ENCODE results near the gene ZBTB20. TPM values are rescaled to one million over a fixed set of nuclear protein-coding genes. Genes with fewer than 3 reads are reported as not detected.

The ZBTB20 gene
- total RNA-seq, 3 donors from 2014 or later, result 62.9 to 150 (median 109) TPM

DNA sequence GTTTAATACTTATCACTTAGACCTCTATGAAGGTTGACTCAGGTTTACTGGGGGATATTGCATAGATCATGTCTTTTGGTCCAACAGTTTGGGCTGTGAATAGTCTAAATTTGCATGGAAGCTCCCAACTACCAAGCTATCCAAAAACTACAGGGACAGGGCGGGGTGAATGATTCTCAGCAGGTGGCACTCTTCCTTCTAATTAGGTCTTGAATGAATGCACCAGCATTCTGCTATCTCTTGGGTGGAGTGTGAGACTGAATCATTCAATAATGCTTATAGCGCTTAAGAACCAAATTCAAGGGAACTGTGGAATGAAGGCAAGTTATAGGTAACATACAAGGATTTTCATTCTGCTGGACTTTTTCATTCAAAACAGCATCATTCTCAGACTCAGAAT, 507.0 kb downstream of the ZBTB20 start:
- Histone ChIP-seq H3K4me1 (no peaks in the 10 kb centered on the region), H3K27me3 (no peaks in the 10 kb centered on the region), H3K9me3 (peaks cover 0 to 17% of the 10 kb centered on the region in 2 donors), H3K4me3 (no peak overlapping the region), H3K36me3 (no peaks in the 10 kb centered on the region), H3K27ac (no peak overlapping the region)
- no peak for DNase-seq (ENCODE audit: low spot score in 2 of 2)
- TF ChIP-seq, protein P1, sequence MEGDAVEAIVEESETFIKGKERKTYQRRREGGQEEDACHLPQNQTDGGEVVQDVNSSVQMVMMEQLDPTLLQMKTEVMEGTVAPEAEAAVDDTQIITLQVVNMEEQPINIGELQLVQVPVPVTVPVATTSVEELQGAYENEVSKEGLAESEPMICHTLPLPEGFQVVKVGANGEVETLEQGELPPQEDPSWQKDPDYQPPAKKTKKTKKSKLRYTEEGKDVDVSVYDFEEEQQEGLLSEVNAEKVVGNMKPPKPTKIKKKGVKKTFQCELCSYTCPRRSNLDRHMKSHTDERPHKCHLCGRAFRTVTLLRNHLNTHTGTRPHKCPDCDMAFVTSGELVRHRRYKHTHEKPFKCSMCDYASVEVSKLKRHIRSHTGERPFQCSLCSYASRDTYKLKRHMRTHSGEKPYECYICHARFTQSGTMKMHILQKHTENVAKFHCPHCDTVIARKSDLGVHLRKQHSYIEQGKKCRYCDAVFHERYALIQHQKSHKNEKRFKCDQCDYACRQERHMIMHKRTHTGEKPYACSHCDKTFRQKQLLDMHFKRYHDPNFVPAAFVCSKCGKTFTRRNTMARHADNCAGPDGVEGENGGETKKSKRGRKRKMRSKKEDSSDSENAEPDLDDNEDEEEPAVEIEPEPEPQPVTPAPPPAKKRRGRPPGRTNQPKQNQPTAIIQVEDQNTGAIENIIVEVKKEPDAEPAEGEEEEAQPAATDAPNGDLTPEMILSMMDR (IDR thresholded peaks at IDR 0.05), result no peak
- TF ChIP-seq POLR2AphosphoS5 (IDR thresholded peaks at IDR 0.05) (no peak), POLR2A (IDR thresholded peaks at IDR 0.05) (no peak)
- intact Hi-C loops (cut with DNase I; ENCODE audit: low total_unique reads), result no loop called here

DNA sequence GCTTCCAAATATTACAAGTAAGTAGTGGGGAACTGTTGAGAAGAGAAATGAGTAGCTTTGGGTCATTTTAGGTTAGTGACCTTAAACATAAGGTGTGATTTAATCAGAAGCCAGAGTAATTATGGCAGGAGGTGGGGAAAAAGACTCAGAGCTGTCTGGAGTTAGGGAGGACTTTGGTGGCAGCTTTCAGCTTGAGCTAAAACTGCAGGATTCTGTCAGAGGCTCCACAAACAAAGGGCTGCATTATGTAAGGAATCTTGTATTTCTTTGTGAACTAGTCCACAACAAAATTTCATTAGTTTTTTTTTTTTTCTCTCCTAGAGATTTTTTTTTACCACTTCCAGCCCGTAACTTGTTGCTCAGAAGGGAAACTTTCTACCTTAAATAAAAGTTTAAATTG, 507.9 kb downstream of the ZBTB20 start:
- no peak for DNase-seq (ENCODE audit: low spot score in 2 of 2)
- no peak overlapping the region for H3K4me3 ChIP-seq
- no peaks in the 10 kb centered on the region for H3K4me1 ChIP-seq
- H3K36me3 ChIP-seq, result no peaks in the 10 kb centered on the region
- intact Hi-C loops (cut with DNase I; ENCODE audit: low total_unique reads), result no loop called here
- no peaks in the 10 kb centered on the region for H3K27me3 ChIP-seq
- peaks cover 0 to 22% of the 10 kb centered on the region in 2 donors for H3K9me3 ChIP-seq
- TF ChIP-seq POLR2A (IDR thresholded peaks at IDR 0.05), result no peak
- TF ChIP-seq, protein P1 (IDR thresholded peaks at IDR 0.05), result no peak
- no peak for TF ChIP-seq POLR2AphosphoS5 (IDR thresholded peaks at IDR 0.05)
- H3K27ac ChIP-seq, result no peak overlapping the region

DNA sequence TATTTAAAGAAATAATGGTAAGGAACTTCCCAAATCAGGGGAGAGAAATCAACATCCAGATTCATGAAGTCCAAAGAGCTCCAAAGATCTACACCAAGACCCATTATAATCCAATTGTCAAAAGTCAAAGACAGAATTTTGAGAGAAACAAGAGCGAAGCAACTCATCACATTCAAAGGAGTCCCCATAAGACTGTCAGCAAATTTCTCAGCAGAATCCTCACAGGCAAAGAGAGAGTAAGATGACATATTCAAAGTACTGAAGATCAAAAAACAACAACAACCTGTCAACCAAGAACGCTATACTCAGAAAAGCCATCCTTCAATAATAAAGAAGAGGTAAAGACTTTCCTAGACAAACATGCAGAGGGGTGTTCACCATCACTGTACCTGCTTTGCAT, 511.2 kb downstream of the ZBTB20 start:
- Histone ChIP-seq H3K9me3 (peaks cover 0 to 22% of the 10 kb centered on the region in 2 donors), H3K4me3 (no peak overlapping the region), H3K27ac (no peak overlapping the region), H3K4me1 (no peaks in the 10 kb centered on the region), H3K36me3 (no peaks in the 10 kb centered on the region), H3K27me3 (no peaks in the 10 kb centered on the region)
- TF ChIP-seq, protein P1 (IDR thresholded peaks at IDR 0.05), result no peak
- no peak for TF ChIP-seq POLR2AphosphoS5 (IDR thresholded peaks at IDR 0.05)
- no peak for TF ChIP-seq POLR2A (IDR thresholded peaks at IDR 0.05)
- no peak for DNase-seq (ENCODE audit: low spot score in 2 of 2)
- intact Hi-C loops (cut with DNase I; ENCODE audit: low total_unique reads), result no loop called here

DNA sequence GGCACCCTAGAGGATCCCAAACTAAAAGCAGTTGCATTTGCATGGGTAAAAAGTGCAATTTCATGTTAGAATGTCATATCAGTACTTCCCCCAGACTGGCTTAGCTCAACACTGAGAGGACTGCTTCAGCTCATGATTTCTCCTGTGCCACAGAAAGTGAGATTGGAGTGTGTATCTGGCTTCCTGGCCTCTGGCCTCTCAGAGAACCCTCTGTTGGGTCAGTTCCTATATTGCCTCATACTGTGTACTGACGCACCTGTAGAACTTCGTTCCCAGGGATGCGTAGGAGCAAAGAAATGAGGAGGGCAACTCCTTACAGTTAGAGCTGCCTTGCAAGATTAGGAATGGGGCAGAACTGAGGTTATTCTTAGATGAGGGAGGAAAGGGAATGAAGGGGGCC, 512.5 kb downstream of the ZBTB20 start:
- Histone ChIP-seq H3K36me3 (no peaks in the 10 kb centered on the region), H3K27me3 (no peaks in the 10 kb centered on the region), H3K4me3 (no peak overlapping the region), H3K4me1 (no peaks in the 10 kb centered on the region), H3K9me3 (peaks cover 0 to 22% of the 10 kb centered on the region in 2 donors), H3K27ac (no peak overlapping the region)
- TF ChIP-seq POLR2A (IDR thresholded peaks at IDR 0.05) (no peak), POLR2AphosphoS5 (IDR thresholded peaks at IDR 0.05) (no peak)
- TF ChIP-seq, protein P1 (IDR thresholded peaks at IDR 0.05), result no peak
- intact Hi-C loops (cut with DNase I; ENCODE audit: low total_unique reads), result no loop called here
- no peak for DNase-seq (ENCODE audit: low spot score in 2 of 2)

DNA sequence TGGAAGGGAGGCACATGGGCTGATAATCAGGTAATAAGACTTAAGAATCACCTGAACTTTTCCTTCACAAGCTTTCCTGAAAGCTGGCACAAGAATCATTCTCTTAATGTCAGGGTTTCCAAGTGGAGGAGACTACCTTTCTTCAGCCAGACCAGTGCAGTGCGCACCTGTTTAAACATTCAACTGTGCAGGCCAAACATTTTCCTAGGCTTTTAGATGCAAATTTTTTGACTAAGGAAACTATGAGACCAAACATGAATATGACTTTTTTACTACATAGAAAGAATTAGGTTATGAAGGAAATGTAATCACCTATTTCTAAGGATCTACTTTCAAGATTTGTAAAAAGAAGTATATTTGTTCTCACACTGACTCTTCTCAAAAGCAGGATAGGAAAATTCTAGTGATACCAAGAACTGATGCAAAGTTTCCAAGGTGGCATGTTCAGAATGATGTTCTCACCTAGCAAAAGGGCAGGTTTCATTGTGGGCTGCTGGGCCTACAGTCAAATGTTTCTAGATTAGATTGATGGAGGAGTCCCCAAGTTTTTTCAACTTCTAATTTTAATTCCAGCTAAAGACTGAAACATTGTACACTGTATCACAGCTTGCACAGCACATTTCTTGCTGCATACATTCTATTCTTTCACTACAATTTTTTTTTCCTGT, 514.2 kb downstream of the ZBTB20 start:
- Histone ChIP-seq H3K36me3 (no peaks in the 10 kb centered on the region), H3K4me1 (no peaks in the 10 kb centered on the region), H3K27me3 (no peaks in the 10 kb centered on the region), H3K27ac (no peak overlapping the region), H3K9me3 (peaks cover 0 to 22% of the 10 kb centered on the region in 2 donors), H3K4me3 (no peak overlapping the region)
- intact Hi-C loops (cut with DNase I; ENCODE audit: low total_unique reads), result no loop called here
- no peak for DNase-seq (ENCODE audit: low spot score in 2 of 2)
- TF ChIP-seq, protein P1 (IDR thresholded peaks at IDR 0.05), result no peak
- TF ChIP-seq POLR2A (IDR thresholded peaks at IDR 0.05), result no peak
- no peak for TF ChIP-seq POLR2AphosphoS5 (IDR thresholded peaks at IDR 0.05)
